Activated naive CD4-positive, alpha-beta T cell treated with anti-CD3 and anti-CD28 coated beads, Interleukin-2, amount 50 U/mL, for 16 hours (primary cell): Measurements from ENCODE around the gene FAM83B.

Source experiments
- DNase-seq: peaks from one replicate; pipeline ENCODE4 v3.0.0-alpha.2; 2020

The FAM83B gene

GRCh38 chr6:54981647-54982046, 135.1 kb downstream of the FAM83B start:
- DNase-seq: no peak

DNA sequence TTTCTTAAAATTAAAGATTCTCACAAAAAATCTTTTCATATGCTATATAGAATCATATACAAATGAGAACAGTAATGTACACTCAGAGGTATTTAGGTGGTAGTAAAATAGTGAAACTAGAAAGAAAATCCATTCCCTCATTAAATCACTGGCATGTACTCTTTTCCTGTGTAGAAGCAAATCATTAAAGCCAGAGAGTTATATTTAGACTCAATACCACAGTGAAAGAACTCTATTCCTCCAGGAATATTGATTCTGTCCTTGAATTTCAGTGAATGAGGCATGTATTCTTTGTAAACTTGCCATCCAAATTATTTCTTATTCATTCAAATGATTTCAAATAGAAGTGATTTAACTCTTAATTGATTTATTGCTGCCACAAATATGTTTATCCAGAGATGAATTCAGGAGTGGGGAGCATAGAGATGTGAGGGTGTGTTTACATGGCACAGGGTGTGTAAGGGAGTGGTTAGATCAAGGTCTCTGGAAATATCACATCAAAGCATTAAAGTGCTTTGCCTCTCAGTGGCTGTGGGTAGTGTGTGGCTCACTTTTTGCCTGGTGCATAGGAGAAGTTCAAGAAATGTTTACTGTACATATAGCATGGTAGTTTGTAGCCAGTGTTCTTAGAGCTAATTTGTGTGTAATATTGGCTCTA, 141.2 kb downstream of the FAM83B start:
- DNase-seq: no peak

DNA sequence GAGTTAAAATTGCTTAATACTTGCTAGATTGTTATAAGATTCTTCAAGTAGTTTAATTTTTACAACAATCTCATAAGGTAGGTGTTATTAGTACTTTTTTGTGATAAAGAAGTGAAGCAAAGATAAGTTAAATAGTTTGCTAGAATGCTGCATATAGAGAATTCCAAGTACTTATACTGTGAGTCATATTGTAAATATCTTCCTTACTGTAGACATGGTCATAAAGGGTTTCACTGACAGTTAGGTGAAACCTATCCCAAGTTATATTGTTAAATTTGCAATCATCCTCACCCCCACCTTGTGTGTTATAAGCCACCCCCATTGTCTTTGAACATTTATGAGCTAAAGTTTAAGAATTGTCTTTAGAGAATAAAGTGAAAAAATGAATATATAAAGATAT, 142.0 kb downstream of the FAM83B start:
- no peak for DNase-seq

DNA sequence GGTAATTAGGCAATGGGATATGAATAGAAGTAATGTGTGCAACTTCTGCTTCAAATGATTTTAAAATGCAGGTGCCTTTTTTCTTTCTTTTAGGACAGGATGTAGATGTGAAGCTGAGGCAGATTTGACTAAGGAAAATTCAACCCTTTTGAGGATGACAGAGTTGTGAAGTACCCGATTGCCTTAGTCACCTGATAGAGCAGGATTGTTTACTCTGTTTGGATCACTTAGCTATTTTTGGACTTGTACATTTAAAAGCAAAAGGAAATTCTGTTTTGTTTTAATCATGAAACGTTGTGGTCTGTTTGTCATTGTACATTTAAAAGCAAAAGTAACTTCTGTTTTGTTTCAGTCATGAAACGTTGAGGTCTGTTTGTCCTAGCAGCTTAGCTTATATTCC, 143.4 kb downstream of the FAM83B start:
- no peak for DNase-seq
